A549 (cell line): Measurements from ENCODE around the gene MPPE1. TPM values are rescaled to one million over a fixed set of nuclear protein-coding genes. Genes with fewer than 3 reads are reported as not detected.

ENCODE experiments used
- ATAC-seq, 2 experiments: fragments of 200-7000 bp in 1 of 2; fragments of >200 bp in 1 of 2; cut with Nextera tagmentation in 1 of 2; cut with Tn5 transposase in 1 of 2; 3 replicates each; pipeline versions ENCODE4 v1.8.0 to v1.9.1; 2018 to 2020; ENCODE audit warnings: mild to moderate bottlenecking in 1 of 2, moderate library complexity in 1 of 2
- CTCF ChIA-PET: fragments of 300-600 bp; sonication (Branson Sonifier 250); formaldehyde crosslinking; extraction: SDS; loops from one replicate; lab custom pipeline; 2021; ENCODE audit warnings: antibody characterized with exemption, inconsistent platforms; lab: Yijun Ruan, JAX
- POLR2A ChIA-PET: fragments of 350-600 bp; formaldehyde crosslinking; extraction: SDS; loops from one replicate; lab custom pipeline; 2021; ENCODE audit warnings: antibody characterized with exemption, inconsistent platforms; lab: Yijun Ruan, JAX
- DNase-seq, 2 experiments: peaks; one replicate each; pipeline versions ENCODE4 v3.0.0 to v3.0.0-alpha.2; 2011 to 2016; ENCODE audit warnings: low read depth in 1 of 2, low spot score in 1 of 2
- FAIRE-seq: peaks from 2 replicates; lab custom pipeline; 2011; peaks lifted over from hg19 to GRCh38; lab: Jason Lieb, UNC
- H3K27ac ChIP-seq, 2 experiments: fragments of >200 bp; sonication (Bioruptor Twin); formaldehyde crosslinking; 3 replicates each; pipeline ENCODE4 v1.5.1; 2016 to 2017
- H3K4me1 ChIP-seq: fragments of >200 bp; sonication (Bioruptor Twin); formaldehyde crosslinking; 3 replicates; pipeline ENCODE4 v1.6.1; 2016
- H3K4me2 ChIP-seq: fragments of >200 bp; sonication (Bioruptor Twin); formaldehyde crosslinking; 3 replicates; pipeline ENCODE4 v1.6.1; 2016
- H3K4me3 ChIP-seq: fragments of >200 bp; sonication (Bioruptor Twin); formaldehyde crosslinking; 3 replicates; pipeline ENCODE4 v1.5.1; 2016
- H3K9me3 ChIP-seq: fragments of >200 bp; sonication (Bioruptor Twin); formaldehyde crosslinking; 3 replicates; pipeline ENCODE4 v1.6.1; 2016
- BCL3 ChIP-seq: fragments of >200 bp; sonication (Bioruptor Twin); formaldehyde crosslinking; IDR thresholded peaks from 3 replicates; pipeline ENCODE4 v1.6.1; 2016
- CBX2 ChIP-seq: fragments of 200-600 bp; sonication (generic); IDR thresholded peaks from 2 replicates; pipeline ENCODE4 v1.6.1; 2016; ENCODE audit warnings: low read depth, mild to moderate bottlenecking, borderline replicate concordance
- CHD2 ChIP-seq: fragments of 150-350 bp; IDR thresholded peaks from 2 replicates; pipeline ENCODE4 v1.6.1; 2014; ENCODE audit warnings: low read length; ENCODE audit not compliant: partially characterized antibody
- CHD4 ChIP-seq: fragments of 200-600 bp; sonication (generic); IDR thresholded peaks from 2 replicates; pipeline ENCODE4 v1.6.1; 2016; ENCODE audit warnings: antibody characterized with exemption, mild to moderate bottlenecking, borderline replicate concordance
- CTCF ChIP-seq: fragments of >200 bp; sonication (Bioruptor Twin); formaldehyde crosslinking; IDR thresholded peaks from 3 replicates; pipeline ENCODE4 v1.5.1; 2016
- FOSL2 ChIP-seq, 2 experiments: fragments of 450-650 bp in 1 of 2; fragments of >200 bp in 1 of 2; sonication (Bioruptor Twin) in 1 of 2; formaldehyde crosslinking; IDR thresholded peaks; 2 replicates each; pipeline versions ENCODE4 v1.5.0 to v1.6.1; 2016 to 2020; ENCODE audit warnings: mild to moderate bottlenecking in 1 of 2, moderate library complexity in 1 of 2
- FOXS1 ChIP-seq: fragments of 250-450 bp; sonication (Bioruptor Pico); IDR thresholded peaks from 2 replicates; pipeline ENCODE4 v1.5.0; 2020; ENCODE audit warnings: mild to moderate bottlenecking, moderate library complexity
- HES2 ChIP-seq: fragments of >200 bp; sonication (Bioruptor Twin); formaldehyde crosslinking; IDR thresholded peaks from 2 replicates; pipeline ENCODE4 v1.6.1; 2016
- JUN ChIP-seq, 2 experiments: fragments of >200 bp; sonication (Bioruptor Twin); formaldehyde crosslinking; IDR thresholded peaks; 2 replicates in 1 of 2; 3 replicates in 1 of 2; pipeline ENCODE4 v1.6.1; 2016 to 2017
- JUNB ChIP-seq: fragments of >200 bp; sonication (Bioruptor Twin); formaldehyde crosslinking; IDR thresholded peaks from 2 replicates; pipeline ENCODE4 v1.6.1; 2016
- KDM1A ChIP-seq: fragments of 200-600 bp; sonication (generic); IDR thresholded peaks from 2 replicates; pipeline ENCODE4 v1.6.1; 2016; ENCODE audit warnings: low read depth, mild to moderate bottlenecking
- MAX ChIP-seq: IDR thresholded peaks from 2 replicates; pipeline ENCODE4 v1.6.1; 2012
- MYC ChIP-seq: IDR thresholded peaks from 2 replicates; pipeline ENCODE4 v1.6.1; 2012; ENCODE audit warnings: mild to moderate bottlenecking, inconsistent platforms, low read length, improper control_type of control experiment, borderline replicate concordance
- PHF8 ChIP-seq: fragments of 200-600 bp; sonication (generic); IDR thresholded peaks from 2 replicates; pipeline ENCODE4 v1.6.1; 2016; ENCODE audit warnings: low read depth, mild to moderate bottlenecking, antibody characterized with exemption, moderate library complexity, borderline replicate concordance
- POLR2AphosphoS2 ChIP-seq: conservative IDR thresholded peaks from 2 replicates; pipeline ENCODE4 v1.6.1; 2012; ENCODE audit warnings: low read length, improper control_type of control experiment, inconsistent platforms
- RAD21 ChIP-seq, 2 experiments: fragments of >200 bp in 1 of 2; sonication (Bioruptor Twin) in 1 of 2; formaldehyde crosslinking in 1 of 2; IDR thresholded peaks in 1 of 2; conservative IDR thresholded peaks in 1 of 2; 2 replicates in 1 of 2; 3 replicates in 1 of 2; pipeline ENCODE4 v1.6.1; 2012 to 2018; ENCODE audit warnings: inconsistent platforms in 1 of 2
- TFCP2L1 ChIP-seq: fragments of 250-450 bp; sonication (Bioruptor Pico); IDR thresholded peaks from 2 replicates; pipeline ENCODE4 v1.5.0; 2021; ENCODE audit warnings: mild to moderate bottlenecking
- ZC3H11A ChIP-seq: fragments of 450-650 bp; IDR thresholded peaks from 2 replicates; pipeline ENCODE4 v1.6.1; 2014; ENCODE audit warnings: antibody characterized with exemption, mild to moderate bottlenecking
- ZNF302 ChIP-seq: fragments of 250-450 bp; sonication (Bioruptor Pico); IDR thresholded peaks from 2 replicates; pipeline ENCODE4 v1.9.0; 2021; ENCODE audit warnings: inconsistent platforms, mild to moderate bottlenecking, moderate library complexity
- WGBS: methylation state at CpG from one replicate; pipeline ENCODE4 v1.1.6; 2017; ENCODE audit errors: missing lambda C conversion rate; 5-methylcytosine and 5-hydroxymethylcytosine counted together
- polyA plus RNA-seq, 4 experiments: library from polyadenylated mRNA; depleted of rRNA in 3 of 4; stranded (reverse); fragments of >200 nt; fragmentation: RNase III in 1 of 4; extraction: RNeasy Plus Mini Kit Qiagen cat#74134 plus additional on column Dnase treatment in 1 of 4; gene quantifications; 2 replicates in 3 of 4; 3 replicates in 1 of 4; pipeline ENCODE4 v1.2.3, GENCODE V29; 2011 to 2017
- TF ChIP-seq, protein P1 (sequence below): fragments of 450-650 bp; IDR thresholded peaks from 2 replicates; pipeline ENCODE4 v1.6.1; 2014; ENCODE audit warnings: antibody characterized with exemption
- TF ChIP-seq, protein P2 (sequence below): fragments of 250-450 bp; sonication (Bioruptor Pico); IDR thresholded peaks from 2 replicates; pipeline ENCODE4 v1.5.0; 2021; ENCODE audit warnings: mild to moderate bottlenecking, moderate library complexity, borderline replicate concordance

Gene MPPE1
- polyA plus RNA-seq, 2 of the 4 experiments (the other 2 are of a cell fraction) = 20.4 to 26.4 TPM

- WGBS = 84% methylated on average over 7 of the region's 7 CpGs
- Histone ChIP-seq H3K4me1 (peaks cover 40% of the 10 kb centered on the region), H3K4me3 (0 out of 3 replicates have a peak overlapping the region, but pooled peaks have one; percentile 78), H3K27ac (peak overlapping the region; percentile 91 to 99), H3K4me2 (peak overlapping the region; percentile 75), H3K9me3 (no peaks in the 10 kb centered on the region)
- no peak for TF ChIP-seq CHD2
- no peak for TF ChIP-seq MAX
- TF ChIP-seq PHF8 = no peak
- TF ChIP-seq CHD4 = no peak
- no peak for TF ChIP-seq JUN (IDR thresholded peaks at IDR 0.05)
- TF ChIP-seq, protein P1, sequence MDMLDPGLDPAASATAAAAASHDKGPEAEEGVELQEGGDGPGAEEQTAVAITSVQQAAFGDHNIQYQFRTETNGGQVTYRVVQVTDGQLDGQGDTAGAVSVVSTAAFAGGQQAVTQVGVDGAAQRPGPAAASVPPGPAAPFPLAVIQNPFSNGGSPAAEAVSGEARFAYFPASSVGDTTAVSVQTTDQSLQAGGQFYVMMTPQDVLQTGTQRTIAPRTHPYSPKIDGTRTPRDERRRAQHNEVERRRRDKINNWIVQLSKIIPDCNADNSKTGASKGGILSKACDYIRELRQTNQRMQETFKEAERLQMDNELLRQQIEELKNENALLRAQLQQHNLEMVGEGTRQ = no peak
- no peak for TF ChIP-seq CBX2
- TF ChIP-seq JUNB = no peak
- TF ChIP-seq FOSL2 (IDR thresholded peaks at IDR 0.05) = no peak
- TF ChIP-seq FOSL2 (CRISPR knock-in tag; IDR thresholded peaks at IDR 0.05) = no peak
- ATAC-seq = no peak
- DNase-seq = no peak
- ChIA-PET CTCF (interaction anchor here (0.7 to 3.8 kb wide), 4 partner anchors 65 to 194 kb away, joined by 3 to 15 read pairs (median 4); no protein-coding TSS in a partner anchor), POLR2A (interaction anchor here (0.8 kb wide), 1 partner anchor 43 kb away, joined by 3 read pairs; no protein-coding TSS in a partner anchor)
- FAIRE-seq = no peak
Measured at GRCh38 chr18:11849279-11849678, 58.8 kb downstream of the MPPE1 start.

DNA sequence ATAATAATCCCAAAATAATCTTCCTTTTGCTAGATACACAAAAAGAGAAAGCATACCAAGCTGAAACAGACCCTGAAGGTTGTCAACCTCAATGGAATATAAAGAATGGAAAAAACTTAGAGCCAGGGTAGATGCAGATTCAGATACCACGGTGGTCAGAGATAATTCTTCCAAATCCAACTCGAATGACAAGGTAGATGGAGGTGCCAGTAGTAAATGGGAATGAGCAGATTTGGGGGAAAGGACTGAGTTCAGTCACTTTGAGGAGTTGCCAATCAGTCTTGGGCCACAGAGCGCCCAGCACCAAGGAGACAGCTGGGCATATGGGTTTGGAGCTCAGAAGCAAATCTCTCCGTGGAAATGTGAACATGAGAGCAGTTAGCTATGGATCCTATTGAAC lies 60.3 kb downstream of the MPPE1 start:
- WGBS = 81% methylated on average over 4 of the region's 4 CpGs
- Histone ChIP-seq H3K4me2 (no peak overlapping the region), H3K4me1 (peaks cover 36% of the 10 kb centered on the region), H3K27ac (peak overlapping the region; percentile 33 to 91; a peak in 5 of 6 replicates), H3K9me3 (no peaks in the 10 kb centered on the region), H3K4me3 (no peak overlapping the region)
- ChIA-PET CTCF (interaction anchor here (0.6 to 3.8 kb wide), 3 partner anchors 115 to 182 kb away, joined by 3 to 15 read pairs (median 8); no protein-coding TSS in a partner anchor), POLR2A (interaction anchor here (1.0 kb wide), 1 partner anchor 8 kb away, joined by 4 read pairs; no protein-coding TSS in a partner anchor)
- ATAC-seq = no peak
- TF ChIP-seq CTCF = no peak
- TF ChIP-seq BCL3 = no peak
- no peak for TF ChIP-seq FOXS1 (CRISPR knock-in tag)
- TF ChIP-seq KDM1A = no peak
- TF ChIP-seq, protein P2, sequence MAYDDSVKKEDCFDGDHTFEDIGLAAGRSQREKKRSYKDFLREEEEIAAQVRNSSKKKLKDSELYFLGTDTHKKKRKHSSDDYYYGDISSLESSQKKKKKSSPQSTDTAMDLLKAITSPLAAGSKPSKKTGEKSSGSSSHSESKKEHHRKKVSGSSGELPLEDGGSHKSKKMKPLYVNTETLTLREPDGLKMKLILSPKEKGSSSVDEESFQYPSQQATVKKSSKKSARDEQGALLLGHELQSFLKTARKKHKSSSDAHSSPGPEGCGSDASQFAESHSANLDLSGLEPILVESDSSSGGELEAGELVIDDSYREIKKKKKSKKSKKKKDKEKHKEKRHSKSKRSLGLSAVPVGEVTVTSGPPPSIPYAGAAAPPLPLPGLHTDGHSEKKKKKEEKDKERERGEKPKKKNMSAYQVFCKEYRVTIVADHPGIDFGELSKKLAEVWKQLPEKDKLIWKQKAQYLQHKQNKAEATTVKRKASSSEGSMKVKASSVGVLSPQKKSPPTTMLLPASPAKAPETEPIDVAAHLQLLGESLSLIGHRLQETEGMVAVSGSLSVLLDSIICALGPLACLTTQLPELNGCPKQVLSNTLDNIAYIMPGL (CRISPR knock-in tag) = no peak
- TF ChIP-seq MYC = no peak
- no peak for TF ChIP-seq ZNF302 (CRISPR knock-in tag)
- no peak for TF ChIP-seq POLR2AphosphoS2
- TF ChIP-seq RAD21 (conservative IDR thresholded peaks at IDR 0.05 in 1 of 2, IDR thresholded peaks at IDR 0.05 in 1 of 2) = no peak
- no peak for TF ChIP-seq ZC3H11A
- TF ChIP-seq TFCP2L1 (CRISPR knock-in tag) = no peak
- TF ChIP-seq HES2 = no peak
- DNase-seq = no peak
- FAIRE-seq = no peak
